ENCODE results near the gene GRIP1.

DNA sequence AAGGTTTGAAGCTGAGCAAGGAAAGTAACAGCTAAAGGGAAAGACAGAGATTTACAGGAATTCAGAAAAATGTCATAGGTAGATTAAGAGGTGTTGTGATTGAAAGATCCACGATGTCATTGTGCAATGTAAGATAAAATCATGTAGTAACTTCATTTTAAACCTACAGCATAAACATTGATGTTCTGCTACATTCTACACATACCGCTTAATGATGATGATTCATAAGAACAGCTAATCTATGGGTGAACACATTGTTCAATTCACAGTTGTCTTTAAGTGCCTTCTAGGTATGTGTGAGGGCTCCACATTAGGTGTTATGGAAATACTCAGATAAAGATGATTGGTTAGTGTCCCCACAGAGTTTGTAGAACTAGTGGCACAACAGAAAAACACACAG, 170.9 kb downstream of the GRIP1 start:
- TF ChIP-seq CTCF (IDR thresholded peaks at IDR 0.05; ENCODE audit: insufficient read depth, low read length) (no peak), POLR2AphosphoS5 (IDR thresholded peaks at IDR 0.05; ENCODE audit: low read depth) (no peak)
